ENCODE data around the gene MAN1C1. TPM values are rescaled to one million over a fixed set of nuclear protein-coding genes. Genes with fewer than 3 reads are reported as not detected.
"Not testable (repeated sequence)": the region's sequence is repeated elsewhere in the genome, so short reads cannot be mapped to it uniquely, and the experiment has no call there.

The MAN1C1 gene
- total RNA-seq, 2 experiments from 2014 or later, result 22.3 to 24.1 TPM

DNA sequence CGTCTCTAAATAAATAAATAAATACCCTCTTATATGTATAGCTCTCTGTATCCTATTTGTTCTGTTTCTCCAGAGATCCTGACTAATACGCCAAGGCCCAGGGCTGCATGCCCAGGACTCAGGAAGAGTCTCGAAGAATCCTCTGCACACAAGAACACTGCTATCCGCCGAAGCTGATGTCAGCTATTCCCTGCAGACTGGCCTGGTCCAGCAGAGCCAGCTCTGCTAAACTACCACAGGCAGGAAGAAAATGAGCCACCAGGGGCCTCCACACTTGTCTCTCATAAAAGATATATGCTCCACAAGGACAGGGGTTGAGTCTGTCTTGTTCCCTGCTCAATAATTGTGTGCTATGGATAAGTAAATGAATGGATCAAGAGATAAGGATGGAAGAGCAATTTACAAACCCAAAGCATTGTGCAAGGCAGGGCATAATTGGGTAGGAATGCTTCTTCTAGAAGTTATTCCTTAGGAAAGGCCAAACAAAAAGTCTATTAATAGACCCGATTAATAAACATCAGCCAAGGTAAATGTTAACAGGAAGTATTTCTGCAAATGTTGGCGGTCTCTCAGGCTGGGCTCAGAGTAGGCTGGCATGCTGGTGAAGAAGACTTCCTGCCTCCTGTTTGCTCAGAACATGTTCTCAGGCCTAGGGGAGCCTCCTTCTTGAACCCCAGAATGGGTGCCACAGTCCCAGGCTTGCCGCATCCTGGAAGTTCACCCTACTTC lies 26.3 kb upstream of the MAN1C1 start:
- Mint-ChIP-seq H3K9me3 (no peaks in the 10 kb centered on the region), H3K4me1 (peaks cover 9% of the 10 kb centered on the region), H3K36me3 (ENCODE audit: low read depth) (no peaks in the 10 kb centered on the region), H3K4me3 (no peak overlapping the region), H3K27ac (no peak overlapping the region), H3K27me3 (peaks cover 47% of the 10 kb centered on the region)
- ChIA-PET POLR2A (no interaction called here), CTCF (interaction anchor here (0.6 to 0.8 kb wide), 2 partner anchors 9 to 18 kb away, joined by 3 read pairs; no protein-coding TSS in a partner anchor)
- no peak for DNase-seq

DNA sequence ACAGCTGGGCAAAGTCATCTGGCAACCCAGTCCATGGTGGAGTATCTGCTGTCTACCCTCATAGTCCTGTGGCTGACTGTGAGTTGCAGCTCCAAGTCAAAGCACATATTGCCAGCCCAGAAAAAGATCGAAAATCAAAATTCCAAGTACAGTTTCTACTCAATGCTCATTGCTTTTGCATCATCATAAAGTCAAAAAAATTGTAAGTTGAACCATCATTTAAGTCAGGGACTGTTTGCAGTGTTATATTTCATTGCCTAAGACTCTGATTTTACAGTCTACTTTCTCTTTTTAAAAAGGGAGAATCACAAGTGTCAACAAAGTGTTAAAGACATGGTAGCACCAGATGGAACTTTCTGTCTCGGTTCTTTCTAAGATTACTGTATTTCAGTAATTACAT lies 22.7 kb upstream of the MAN1C1 start:
- Mint-ChIP-seq H3K27me3 (peaks cover 47% of the 10 kb centered on the region), H3K4me1 (no peaks in the 10 kb centered on the region), H3K27ac (no peak overlapping the region), H3K9me3 (peaks cover under 1% of the 10 kb centered on the region), H3K36me3 (ENCODE audit: low read depth) (no peaks in the 10 kb centered on the region), H3K4me3 (no peak overlapping the region)
- no peak for DNase-seq
- CTCF ChIA-PET, result interaction anchor here (0.9 kb wide), 2 partner anchors 15 to 21 kb away, joined by 3 read pairs; no protein-coding TSS in a partner anchor
- POLR2A ChIA-PET, result interaction anchor here (0.6 kb wide), 1 partner anchor 209 kb away, joined by 3 read pairs; no protein-coding TSS in a partner anchor

DNA sequence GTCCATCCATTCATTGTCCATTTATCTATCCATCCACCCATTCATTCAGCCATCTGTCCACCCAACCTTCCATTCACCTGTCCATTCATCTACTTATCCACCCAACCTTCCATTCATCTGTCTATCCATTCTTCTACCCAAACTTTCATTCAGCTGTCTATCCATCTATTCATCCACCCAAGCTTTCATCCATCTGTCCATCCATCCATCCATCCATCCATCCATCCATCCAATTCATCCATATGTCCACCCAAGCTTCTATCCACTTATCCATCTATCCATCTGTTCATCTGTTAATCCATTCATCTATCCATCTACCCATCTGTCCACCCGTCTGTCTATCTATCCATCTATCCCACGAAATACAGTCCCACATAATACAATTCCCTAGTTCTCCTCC lies 21.6 kb upstream of the MAN1C1 start:
- H3K9me3 Mint-ChIP-seq, result peaks cover 3% of the 10 kb centered on the region
- peaks cover 51% of the 10 kb centered on the region for H3K27me3 Mint-ChIP-seq
- no peaks in the 10 kb centered on the region for H3K36me3 Mint-ChIP-seq (ENCODE audit: low read depth)
- ChIA-PET CTCF (no interaction called here), POLR2A (no interaction called here)
- no peak for DNase-seq
- H3K4me3 Mint-ChIP-seq, result no peak overlapping the region
- H3K27ac Mint-ChIP-seq, result no peak overlapping the region
- H3K4me1 Mint-ChIP-seq, result no peaks in the 10 kb centered on the region

- CTCF ChIA-PET; DNase-seq; H3K36me3 Mint-ChIP-seq (ENCODE audit: low read depth); H3K9me3 Mint-ChIP-seq; H3K27ac Mint-ChIP-seq; H3K4me3 Mint-ChIP-seq; H3K4me1 Mint-ChIP-seq; POLR2A ChIA-PET: not testable (repeated sequence)
- peaks cover 54% of the 10 kb centered on the region for H3K27me3 Mint-ChIP-seq
These were observed 19.9 kb upstream of the MAN1C1 start for GRCh38 chr1:25596641-25597040.

DNA sequence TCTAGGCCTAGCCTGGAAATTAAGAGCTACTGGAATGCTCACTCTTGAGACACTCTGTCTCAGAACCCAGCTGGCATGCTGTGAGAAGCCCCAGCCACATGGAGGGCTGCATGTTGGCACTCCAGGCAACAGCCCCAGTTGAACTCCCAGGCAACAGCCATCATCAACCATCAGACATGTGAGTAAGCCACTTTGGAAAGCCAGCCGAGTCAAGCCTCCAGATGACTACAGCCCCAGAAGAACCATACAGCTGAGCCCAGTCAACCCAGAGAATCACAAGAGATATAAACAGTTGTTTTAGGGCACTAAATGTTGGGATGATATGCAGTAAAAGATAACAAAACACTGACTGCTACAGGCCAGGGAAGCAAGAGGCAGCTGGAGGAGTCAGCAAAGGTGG lies 17.7 kb upstream of the MAN1C1 start:
- ChIA-PET POLR2A (interaction anchor here (1.5 to 1.7 kb wide), 2 partner anchors 10 to 26 kb away, joined by 3 to 4 read pairs; no protein-coding TSS in a partner anchor), CTCF (interaction anchor here (0.9 to 1.3 kb wide), 3 partner anchors 9 to 19 kb away, joined by 3 to 4 read pairs (median 3); no protein-coding TSS in a partner anchor)
- Mint-ChIP-seq H3K4me3 (no peak overlapping the region), H3K36me3 (ENCODE audit: low read depth) (no peaks in the 10 kb centered on the region), H3K4me1 (no peaks in the 10 kb centered on the region), H3K27me3 (peaks cover 45% of the 10 kb centered on the region), H3K9me3 (peaks cover 3% of the 10 kb centered on the region), H3K27ac (no peak overlapping the region)
- no peak for DNase-seq

- ChIA-PET POLR2A (interaction anchor here (1.5 kb wide), 1 partner anchor 27 kb away, joined by 3 read pairs; no protein-coding TSS in a partner anchor), CTCF (interaction anchor here (1.1 kb wide), 1 partner anchor 198 kb away, joined by 4 read pairs; no protein-coding TSS in a partner anchor)
- no peak for DNase-seq
- H3K4me3 Mint-ChIP-seq, result no peak overlapping the region
- H3K4me1 Mint-ChIP-seq, result no peaks in the 10 kb centered on the region
- H3K27ac Mint-ChIP-seq, result no peak overlapping the region
- H3K36me3 Mint-ChIP-seq (ENCODE audit: low read depth), result no peaks in the 10 kb centered on the region
- peaks cover 41% of the 10 kb centered on the region for H3K27me3 Mint-ChIP-seq
- peaks cover 3% of the 10 kb centered on the region for H3K9me3 Mint-ChIP-seq
These were observed 16.5 kb upstream of the MAN1C1 start for GRCh38 chr1:25599969-25600610.

- CTCF ChIA-PET, result interaction anchor here (1.1 kb wide), 1 partner anchor 197 kb away, joined by 4 read pairs; no protein-coding TSS in a partner anchor
- POLR2A ChIA-PET, result interaction anchor here (1.0 kb wide), 1 partner anchor 75 kb away, joined by 4 read pairs; no protein-coding TSS in a partner anchor
These were observed 15.5 kb upstream of the MAN1C1 start for GRCh38 chr1:25600971-25601699.

DNA sequence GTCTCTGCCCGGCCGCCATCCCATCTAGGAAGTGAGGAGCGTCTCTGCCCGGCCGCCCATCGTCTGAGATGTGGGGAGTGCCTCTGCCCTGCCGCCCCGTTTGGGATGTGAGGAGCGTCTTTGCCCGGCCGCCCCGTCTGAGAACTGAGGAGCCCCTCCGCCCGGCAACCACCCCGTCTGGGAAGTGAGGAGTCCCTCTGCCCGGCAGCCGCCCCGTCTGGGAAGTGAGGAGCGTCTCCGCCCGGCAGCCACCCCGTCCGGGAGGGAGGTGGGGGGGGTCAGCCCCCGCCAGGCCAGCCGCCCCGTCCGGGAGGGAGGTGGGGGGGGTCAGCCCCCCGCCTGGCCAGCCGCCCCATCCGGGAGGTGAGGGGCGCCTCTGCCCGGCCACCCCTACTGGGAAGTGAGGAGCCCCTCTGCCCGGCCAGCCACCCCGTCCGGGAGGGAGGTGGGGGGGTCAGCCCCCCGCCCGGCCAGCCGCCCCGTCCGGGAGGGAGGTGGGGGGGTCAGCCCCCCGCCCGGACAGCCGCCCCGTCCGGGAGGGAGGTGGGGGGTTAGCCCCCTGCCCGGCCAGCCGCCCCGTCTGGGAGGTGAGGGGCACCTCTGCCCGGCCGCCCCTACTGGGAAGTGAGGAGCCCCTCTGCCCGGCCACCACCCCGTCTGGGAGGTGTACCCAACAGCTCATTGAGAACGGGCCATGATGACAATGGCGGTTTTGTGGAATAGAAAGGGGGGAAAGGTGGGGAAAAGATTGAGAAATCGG lies 12.6 kb upstream of the MAN1C1 start:
- H3K27ac Mint-ChIP-seq; POLR2A ChIA-PET; H3K4me1 Mint-ChIP-seq; H3K9me3 Mint-ChIP-seq; CTCF ChIA-PET; H3K36me3 Mint-ChIP-seq (ENCODE audit: low read depth); DNase-seq; H3K4me3 Mint-ChIP-seq: not testable (repeated sequence)
- H3K27me3 Mint-ChIP-seq, result peaks cover 44% of the 10 kb centered on the region

More at GRCh38 chr1:25600971-25601699, 15.5 kb upstream of the MAN1C1 start:
- not testable (repeated sequence) for DNase-seq; H3K4me3 Mint-ChIP-seq; H3K36me3 Mint-ChIP-seq (ENCODE audit: low read depth); H3K9me3 Mint-ChIP-seq; H3K27ac Mint-ChIP-seq; H3K4me1 Mint-ChIP-seq
- peaks cover 45% of the 10 kb centered on the region for H3K27me3 Mint-ChIP-seq

- H3K36me3 Mint-ChIP-seq (ENCODE audit: low read depth), result no peaks in the 10 kb centered on the region
- DNase-seq, result no peak
- no peaks in the 10 kb centered on the region for H3K9me3 Mint-ChIP-seq
- CTCF ChIA-PET, result interaction anchor here (0.7 to 3.1 kb wide), 4 partner anchors 12 to 206 kb away, joined by 3 to 52 read pairs (median 4); no protein-coding TSS in a partner anchor
- H3K4me1 Mint-ChIP-seq, result peaks cover 8% of the 10 kb centered on the region
- POLR2A ChIA-PET, result no interaction called here
- no peak overlapping the region for H3K27ac Mint-ChIP-seq
- no peak overlapping the region for H3K4me3 Mint-ChIP-seq
- H3K27me3 Mint-ChIP-seq, result peaks cover 57% of the 10 kb centered on the region
These were observed 9.5 kb upstream of the MAN1C1 start for GRCh38 chr1:25607123-25607522.

GRCh38 chr1:25608488-25609178 lies 8.0 kb upstream of the MAN1C1 start:
- H3K4me1 Mint-ChIP-seq, result peaks cover 8% of the 10 kb centered on the region
- ChIA-PET CTCF (interaction anchor here (0.5 to 3.1 kb wide), 26 partner anchors 10 to 211 kb away, joined by 3 to 52 read pairs (median 4); partner anchors contain the start of genes MTFR1L and SELENON), POLR2A (interaction anchor here (0.9 to 3.0 kb wide), 6 partner anchors 11 to 211 kb away, joined by 3 to 11 read pairs (median 4); partner anchors contain the start of gene MTFR1L)
- DNase-seq, result peak; percentile 91
- H3K27me3 Mint-ChIP-seq, result peaks cover 69% of the 10 kb centered on the region
- H3K27ac Mint-ChIP-seq, result no peak overlapping the region
- no peaks in the 10 kb centered on the region for H3K36me3 Mint-ChIP-seq (ENCODE audit: low read depth)
- no peaks in the 10 kb centered on the region for H3K9me3 Mint-ChIP-seq
- no peak overlapping the region for H3K4me3 Mint-ChIP-seq

GRCh38 chr1:25609921-25610320 lies 6.7 kb upstream of the MAN1C1 start:
- H3K4me1 Mint-ChIP-seq, result peaks cover 16% of the 10 kb centered on the region

More at GRCh38 chr1:25609921-25610320, 6.7 kb upstream of the MAN1C1 start:
- no peak for DNase-seq
- H3K27ac Mint-ChIP-seq, result no peak overlapping the region
- CTCF ChIA-PET, result interaction anchor here (0.9 to 3.1 kb wide), 10 partner anchors 9 to 210 kb away, joined by 3 to 52 read pairs (median 10); partner anchors contain the start of gene MTFR1L
- H3K9me3 Mint-ChIP-seq, result no peaks in the 10 kb centered on the region
- no peak overlapping the region for H3K4me3 Mint-ChIP-seq
- POLR2A ChIA-PET, result interaction anchor here (1.4 to 3.0 kb wide), 3 partner anchors 9 to 67 kb away, joined by 3 to 11 read pairs (median 5); no protein-coding TSS in a partner anchor
- H3K27me3 Mint-ChIP-seq, result peaks cover 77% of the 10 kb centered on the region
- H3K36me3 Mint-ChIP-seq (ENCODE audit: low read depth), result no peaks in the 10 kb centered on the region

Data from activated CD4-positive, alpha-beta memory T cell treated with anti-CD3 and anti-CD28 coated beads, Interleukin-2, amount 10 ng/mL, durations not matched to agents 7 days and 5 days (primary cell).